Liver (tissue), 9 donors: Measurements from ENCODE around the gene RBBP6. TPM values are rescaled to one million over a fixed set of nuclear protein-coding genes. Genes with fewer than 3 reads are reported as not detected.

Experiments used
- DNase-seq: peaks from one replicate; pipeline ENCODE4 v3.0.0-alpha.2; 2017; ENCODE audit warnings: low spot score
- H3K27ac ChIP-seq, 2 donors: one replicate each; pipeline ENCODE4 v1.7.0; 2013; ENCODE audit warnings: inconsistent platforms in 2 of 2, low read length in 2 of 2, control low read depth in 1 of 2, low read depth in 1 of 2, mild to moderate bottlenecking in 1 of 2
- H3K27me3 ChIP-seq, 4 donors: one replicate each; pipeline versions ENCODE4 v1.6.1 to v1.7.0; 2013; ENCODE audit warnings: low read length in 3 of 4, inconsistent platforms in 1 of 4, mild to moderate bottlenecking in 1 of 4, moderate library complexity in 1 of 4; ENCODE audit not compliant: control insufficient read depth in 4 of 4, insufficient read depth in 4 of 4
- H3K36me3 ChIP-seq, 4 donors: one replicate each; pipeline versions ENCODE4 v1.6.1 to v1.7.0; 2013; ENCODE audit warnings: low read length in 3 of 4, mild to moderate bottlenecking in 3 of 4, low read depth in 1 of 4, moderate library complexity in 1 of 4; ENCODE audit not compliant: control insufficient read depth in 4 of 4, insufficient read depth in 3 of 4
- H3K4me1 ChIP-seq, 4 donors: one replicate each; pipeline versions ENCODE4 v1.6.1 to v1.7.0; 2013; ENCODE audit warnings: low read length in 3 of 4, mild to moderate bottlenecking in 3 of 4, moderate library complexity in 1 of 4; ENCODE audit not compliant: control insufficient read depth in 4 of 4, insufficient read depth in 4 of 4
- H3K4me3 ChIP-seq, 3 donors: one replicate each; pipeline versions ENCODE4 v1.6.1 to v1.7.0; 2013; ENCODE audit warnings: low read length in 3 of 3, control low read depth in 1 of 3, low read depth in 1 of 3, mild to moderate bottlenecking in 1 of 3
- H3K9ac ChIP-seq, 2 donors: one replicate each; pipeline ENCODE4 v1.7.0; 2013; ENCODE audit warnings: low read length in 2 of 2, mild to moderate bottlenecking in 2 of 2, moderate library complexity in 2 of 2, control low read depth in 1 of 2, low read depth in 1 of 2
- H3K9me3 ChIP-seq, 4 donors: one replicate each; pipeline versions ENCODE4 v1.6.1 to v1.7.0; 2013; ENCODE audit warnings: low read length in 3 of 4; ENCODE audit not compliant: control insufficient read depth in 4 of 4
- EGR1 ChIP-seq, 2 donors: IDR thresholded peaks; 2 replicates each; pipeline ENCODE4 v1.6.1; 2016 to 2018; ENCODE audit warnings: antibody characterized with exemption in 2 of 2, low read depth in 2 of 2
- FOXA1 ChIP-seq: IDR thresholded peaks from 2 replicates; pipeline ENCODE4 v1.6.1; 2016; ENCODE audit warnings: antibody characterized with exemption
- FOXA2 ChIP-seq: IDR thresholded peaks from 2 replicates; pipeline ENCODE4 v1.6.1; 2016; ENCODE audit warnings: antibody characterized with exemption
- GABPA ChIP-seq, 2 donors: IDR thresholded peaks in 1 of 2; conservative IDR thresholded peaks in 1 of 2; 2 replicates each; pipeline ENCODE4 v1.6.1; 2016; ENCODE audit warnings: antibody characterized with exemption in 2 of 2, mild to moderate bottlenecking in 1 of 2, moderate library complexity in 1 of 2
- HNF4A ChIP-seq, 2 donors: conservative IDR thresholded peaks; 2 replicates each; pipeline ENCODE4 v1.6.1; 2016; ENCODE audit warnings: antibody characterized with exemption in 2 of 2, mild to moderate bottlenecking in 2 of 2
- HNF4G ChIP-seq: IDR thresholded peaks from 2 replicates; pipeline ENCODE4 v1.6.1; 2016; ENCODE audit warnings: antibody characterized with exemption
- JUND ChIP-seq, 2 donors: IDR thresholded peaks; 2 replicates each; pipeline ENCODE4 v1.6.1; 2016; ENCODE audit warnings: antibody characterized with exemption in 2 of 2
- NR2F2 ChIP-seq: IDR thresholded peaks from 2 replicates; pipeline ENCODE4 v1.6.1; 2016; ENCODE audit warnings: antibody characterized with exemption
- RAD21 ChIP-seq, 2 donors: IDR thresholded peaks; 2 replicates each; pipeline ENCODE4 v1.6.1; 2016; ENCODE audit warnings: antibody characterized with exemption in 2 of 2, mild to moderate bottlenecking in 2 of 2
- RXRA ChIP-seq, 2 donors: IDR thresholded peaks; 2 replicates each; pipeline ENCODE4 v1.6.1; 2017 to 2018; ENCODE audit warnings: antibody characterized with exemption in 2 of 2, mild to moderate bottlenecking in 1 of 2
- SP1 ChIP-seq: IDR thresholded peaks from 2 replicates; pipeline ENCODE4 v1.6.1; 2018; ENCODE audit warnings: antibody characterized with exemption, mild to moderate bottlenecking
- TAF1 ChIP-seq: conservative IDR thresholded peaks from 2 replicates; pipeline ENCODE4 v1.6.1; 2016; ENCODE audit warnings: antibody characterized with exemption, mild to moderate bottlenecking
- YY1 ChIP-seq: IDR thresholded peaks from 2 replicates; pipeline ENCODE4 v1.6.1; 2016; ENCODE audit warnings: antibody characterized with exemption, mild to moderate bottlenecking
- WGBS: extraction: QIAGEN DNeasy Blood & Tissue Kit; methylation state at CpG from one replicate; pipeline ENCODE4 v1.1.7; 2013; 5-methylcytosine and 5-hydroxymethylcytosine counted together
- polyA plus RNA-seq, 2 donors: library from polyadenylated mRNA; stranded (reverse) in 1 of 2; unstranded in 1 of 2; fragments of 200-250 nt in 1 of 2; fragments of >200 nt in 1 of 2; fragmentation: Nextera tagmentation in 1 of 2; extraction: Ambion mirVana in 1 of 2; gene quantifications; one replicate each; pipeline versions ENCODE4 v1.2.1 to v1.2.3, GENCODE V29; 2013 to 2015
- total RNA-seq, 2 donors: library from RNA; depleted of rRNA; stranded (reverse); fragments of >200 nt; gene quantifications; one replicate each; pipeline ENCODE4 v1.2.3, GENCODE V29; 2014
- TF ChIP-seq, protein P1 (sequence below): fragments of 150-350 bp; IDR thresholded peaks from 2 replicates; pipeline ENCODE4 v1.5.1; 2017; ENCODE audit warnings: improper control_type of control experiment, low read depth, low read length; ENCODE audit not compliant: missing input control
- TF ChIP-seq, protein P2 (sequence below): IDR thresholded peaks from 2 replicates; pipeline ENCODE4 v1.6.1; 2016; ENCODE audit warnings: antibody characterized with exemption
- TF ChIP-seq, protein P3 (sequence below): IDR thresholded peaks from 2 replicates; pipeline ENCODE4 v1.6.1; 2016; ENCODE audit warnings: antibody characterized with exemption
- TF ChIP-seq, protein P4 (sequence below): IDR thresholded peaks from 2 replicates; pipeline ENCODE4 v1.6.1; 2016; ENCODE audit warnings: antibody characterized with exemption, mild to moderate bottlenecking
- TF ChIP-seq, protein P5 (sequence below): IDR thresholded peaks from 2 replicates; pipeline ENCODE4 v1.6.1; 2016; ENCODE audit warnings: antibody characterized with exemption
- donor health status: healthy.
- donor health status: healthy.
- donor health status: healthy.
- donor health status: healthy.
- donor health status: healthy.

RBBP6 gene
- total and polyA plus RNA-seq, 4 donors = 8.1 to 35.8 (median 11.8) TPM

DNA sequence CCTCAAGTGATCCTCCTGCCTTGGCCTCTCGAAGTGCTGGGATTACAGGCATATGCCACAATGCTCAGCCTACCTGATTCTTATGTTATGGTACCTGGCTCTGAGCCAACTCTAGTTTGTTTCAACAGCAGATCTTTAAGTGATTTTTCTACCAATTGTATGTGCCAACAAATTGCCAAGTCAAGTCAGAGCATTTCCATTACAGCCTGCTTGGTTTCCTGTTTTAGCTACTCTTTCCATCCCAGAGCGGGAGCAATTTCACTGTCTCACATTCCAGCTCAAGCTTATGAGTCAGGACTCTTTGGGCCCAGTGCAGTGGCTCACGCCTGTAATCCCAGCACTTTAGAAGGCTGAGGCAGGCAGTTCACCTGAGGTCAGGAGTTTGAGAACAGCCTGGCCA lies 30.8 kb upstream of the RBBP6 start:
- no peak overlapping the region for H3K27ac ChIP-seq
- no peaks in the 10 kb centered on the region for H3K36me3 ChIP-seq
- TF ChIP-seq, protein P1, sequence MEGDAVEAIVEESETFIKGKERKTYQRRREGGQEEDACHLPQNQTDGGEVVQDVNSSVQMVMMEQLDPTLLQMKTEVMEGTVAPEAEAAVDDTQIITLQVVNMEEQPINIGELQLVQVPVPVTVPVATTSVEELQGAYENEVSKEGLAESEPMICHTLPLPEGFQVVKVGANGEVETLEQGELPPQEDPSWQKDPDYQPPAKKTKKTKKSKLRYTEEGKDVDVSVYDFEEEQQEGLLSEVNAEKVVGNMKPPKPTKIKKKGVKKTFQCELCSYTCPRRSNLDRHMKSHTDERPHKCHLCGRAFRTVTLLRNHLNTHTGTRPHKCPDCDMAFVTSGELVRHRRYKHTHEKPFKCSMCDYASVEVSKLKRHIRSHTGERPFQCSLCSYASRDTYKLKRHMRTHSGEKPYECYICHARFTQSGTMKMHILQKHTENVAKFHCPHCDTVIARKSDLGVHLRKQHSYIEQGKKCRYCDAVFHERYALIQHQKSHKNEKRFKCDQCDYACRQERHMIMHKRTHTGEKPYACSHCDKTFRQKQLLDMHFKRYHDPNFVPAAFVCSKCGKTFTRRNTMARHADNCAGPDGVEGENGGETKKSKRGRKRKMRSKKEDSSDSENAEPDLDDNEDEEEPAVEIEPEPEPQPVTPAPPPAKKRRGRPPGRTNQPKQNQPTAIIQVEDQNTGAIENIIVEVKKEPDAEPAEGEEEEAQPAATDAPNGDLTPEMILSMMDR = no peak
- TF ChIP-seq, protein P2, sequence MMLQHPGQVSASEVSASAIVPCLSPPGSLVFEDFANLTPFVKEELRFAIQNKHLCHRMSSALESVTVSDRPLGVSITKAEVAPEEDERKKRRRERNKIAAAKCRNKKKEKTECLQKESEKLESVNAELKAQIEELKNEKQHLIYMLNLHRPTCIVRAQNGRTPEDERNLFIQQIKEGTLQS = no peak
- TF ChIP-seq JUND (IDR thresholded peaks at IDR 0.05) (no peak), GABPA (IDR thresholded peaks at IDR 0.05 in 1 of 2, conservative IDR thresholded peaks at IDR 0.05 in 1 of 2) (no peak), HNF4A (conservative IDR thresholded peaks at IDR 0.05) (no peak), TAF1 (no peak), SP1 (no peak), RAD21 (IDR thresholded peaks at IDR 0.05) (no peak), FOXA2 (no peak), FOXA1 (no peak), YY1 (no peak), RXRA (IDR thresholded peaks at IDR 0.05) (no peak), EGR1 (IDR thresholded peaks at IDR 0.05; ENCODE audit: low read depth in 2 of 2) (no peak), HNF4G (no peak), NR2F2 (no peak)
- TF ChIP-seq, protein P3, sequence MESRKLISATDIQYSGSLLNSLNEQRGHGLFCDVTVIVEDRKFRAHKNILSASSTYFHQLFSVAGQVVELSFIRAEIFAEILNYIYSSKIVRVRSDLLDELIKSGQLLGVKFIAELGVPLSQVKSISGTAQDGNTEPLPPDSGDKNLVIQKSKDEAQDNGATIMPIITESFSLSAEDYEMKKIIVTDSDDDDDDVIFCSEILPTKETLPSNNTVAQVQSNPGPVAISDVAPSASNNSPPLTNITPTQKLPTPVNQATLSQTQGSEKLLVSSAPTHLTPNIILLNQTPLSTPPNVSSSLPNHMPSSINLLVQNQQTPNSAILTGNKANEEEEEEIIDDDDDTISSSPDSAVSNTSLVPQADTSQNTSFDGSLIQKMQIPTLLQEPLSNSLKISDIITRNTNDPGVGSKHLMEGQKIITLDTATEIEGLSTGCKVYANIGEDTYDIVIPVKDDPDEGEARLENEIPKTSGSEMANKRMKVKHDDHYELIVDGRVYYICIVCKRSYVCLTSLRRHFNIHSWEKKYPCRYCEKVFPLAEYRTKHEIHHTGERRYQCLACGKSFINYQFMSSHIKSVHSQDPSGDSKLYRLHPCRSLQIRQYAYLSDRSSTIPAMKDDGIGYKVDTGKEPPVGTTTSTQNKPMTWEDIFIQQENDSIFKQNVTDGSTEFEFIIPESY = no peak
- TF ChIP-seq, protein P4, sequence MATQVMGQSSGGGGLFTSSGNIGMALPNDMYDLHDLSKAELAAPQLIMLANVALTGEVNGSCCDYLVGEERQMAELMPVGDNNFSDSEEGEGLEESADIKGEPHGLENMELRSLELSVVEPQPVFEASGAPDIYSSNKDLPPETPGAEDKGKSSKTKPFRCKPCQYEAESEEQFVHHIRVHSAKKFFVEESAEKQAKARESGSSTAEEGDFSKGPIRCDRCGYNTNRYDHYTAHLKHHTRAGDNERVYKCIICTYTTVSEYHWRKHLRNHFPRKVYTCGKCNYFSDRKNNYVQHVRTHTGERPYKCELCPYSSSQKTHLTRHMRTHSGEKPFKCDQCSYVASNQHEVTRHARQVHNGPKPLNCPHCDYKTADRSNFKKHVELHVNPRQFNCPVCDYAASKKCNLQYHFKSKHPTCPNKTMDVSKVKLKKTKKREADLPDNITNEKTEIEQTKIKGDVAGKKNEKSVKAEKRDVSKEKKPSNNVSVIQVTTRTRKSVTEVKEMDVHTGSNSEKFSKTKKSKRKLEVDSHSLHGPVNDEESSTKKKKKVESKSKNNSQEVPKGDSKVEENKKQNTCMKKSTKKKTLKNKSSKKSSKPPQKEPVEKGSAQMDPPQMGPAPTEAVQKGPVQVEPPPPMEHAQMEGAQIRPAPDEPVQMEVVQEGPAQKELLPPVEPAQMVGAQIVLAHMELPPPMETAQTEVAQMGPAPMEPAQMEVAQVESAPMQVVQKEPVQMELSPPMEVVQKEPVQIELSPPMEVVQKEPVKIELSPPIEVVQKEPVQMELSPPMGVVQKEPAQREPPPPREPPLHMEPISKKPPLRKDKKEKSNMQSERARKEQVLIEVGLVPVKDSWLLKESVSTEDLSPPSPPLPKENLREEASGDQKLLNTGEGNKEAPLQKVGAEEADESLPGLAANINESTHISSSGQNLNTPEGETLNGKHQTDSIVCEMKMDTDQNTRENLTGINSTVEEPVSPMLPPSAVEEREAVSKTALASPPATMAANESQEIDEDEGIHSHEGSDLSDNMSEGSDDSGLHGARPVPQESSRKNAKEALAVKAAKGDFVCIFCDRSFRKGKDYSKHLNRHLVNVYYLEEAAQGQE = no peak
- H3K27me3 ChIP-seq = peaks cover 0 to 3% (median 0%) of the 10 kb centered on the region in 4 donors
- no peak overlapping the region for H3K4me3 ChIP-seq
- H3K9ac ChIP-seq = no peak overlapping the region
- no peak for DNase-seq
- no peaks in the 10 kb centered on the region for H3K9me3 ChIP-seq
- H3K4me1 ChIP-seq = no peaks in the 10 kb centered on the region
- 89% methylated on average over 3 of the region's 3 CpGs for WGBS

GRCh38 chr16:24509536-24509935 lies 29.8 kb upstream of the RBBP6 start:
- H3K36me3 ChIP-seq = no peaks in the 10 kb centered on the region
- WGBS = 82% methylated on average over 2 of the region's 2 CpGs
- no peak overlapping the region for H3K9ac ChIP-seq
- H3K27ac ChIP-seq = no peak overlapping the region
- TF ChIP-seq, protein P3 = no peak
- TF ChIP-seq EGR1 (IDR thresholded peaks at IDR 0.05; ENCODE audit: low read depth in 2 of 2) = no peak
- TF ChIP-seq RXRA (IDR thresholded peaks at IDR 0.05) = no peak
- TF ChIP-seq HNF4G = no peak
- no peak for TF ChIP-seq TAF1
- TF ChIP-seq, protein P1 = no peak
- no peak for TF ChIP-seq YY1
- TF ChIP-seq, protein P2 = no peak
- TF ChIP-seq JUND (IDR thresholded peaks at IDR 0.05) = no peak
- TF ChIP-seq, protein P5, sequence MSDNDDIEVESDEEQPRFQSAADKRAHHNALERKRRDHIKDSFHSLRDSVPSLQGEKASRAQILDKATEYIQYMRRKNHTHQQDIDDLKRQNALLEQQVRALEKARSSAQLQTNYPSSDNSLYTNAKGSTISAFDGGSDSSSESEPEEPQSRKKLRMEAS = no peak
- no peak for TF ChIP-seq FOXA2
- TF ChIP-seq FOXA1 = no peak
- no peak for TF ChIP-seq SP1
- no peak for TF ChIP-seq GABPA (IDR thresholded peaks at IDR 0.05 in 1 of 2, conservative IDR thresholded peaks at IDR 0.05 in 1 of 2)
- no peak for TF ChIP-seq NR2F2
- no peak for TF ChIP-seq HNF4A (conservative IDR thresholded peaks at IDR 0.05)
- H3K9me3 ChIP-seq = no peaks in the 10 kb centered on the region
- no peaks in the 10 kb centered on the region for H3K4me1 ChIP-seq
- H3K27me3 ChIP-seq = peaks cover 0 to 3% (median 0%) of the 10 kb centered on the region in 4 donors
- H3K4me3 ChIP-seq = no peak overlapping the region
- DNase-seq = no peak
